Activated CD4-positive, alpha-beta T cell treated with anti-CD3 and anti-CD28 coated beads, Interleukin-2, amount 10 ng/mL, durations not matched to agents 7 days and 5 days (primary cell): ENCODE results near the gene SLC16A3. TPM values are rescaled to one million over a fixed set of nuclear protein-coding genes. Genes with fewer than 3 reads are reported as not detected.
"Not testable (repeated sequence)": the region's sequence is repeated elsewhere in the genome, so short reads cannot be mapped to it uniquely, and the experiment has no call there.

Experiments
- CTCF ChIA-PET: fragments of 350-600 bp; sonication (Branson Sonifier 250); formaldehyde crosslinking; loops from one replicate; lab custom pipeline; 2021; ENCODE audit warnings: antibody characterized with exemption; lab: Charles Lee
- POLR2A ChIA-PET: fragments of 350-600 bp; sonication (Branson Sonifier 250); formaldehyde crosslinking; loops from one replicate; lab custom pipeline; 2021; ENCODE audit warnings: antibody characterized with exemption; lab: Charles Lee
- DNase-seq: peaks from one replicate; pipeline ENCODE4 v3.0.0-alpha.2; 2020
- H3K27ac Mint-ChIP-seq: one replicate; pipeline ENCODE4 v1.8.0; 2021; ENCODE audit warnings: mild to moderate bottlenecking, moderate library complexity, mixed read lengths
- H3K27me3 Mint-ChIP-seq: one replicate; pipeline ENCODE4 v1.8.0; 2021; ENCODE audit warnings: mixed read lengths
- H3K36me3 Mint-ChIP-seq: one replicate; pipeline ENCODE4 v1.8.0; 2021; ENCODE audit warnings: low read depth, mixed read lengths
- H3K4me1 Mint-ChIP-seq: one replicate; pipeline ENCODE4 v1.8.0; 2021; ENCODE audit warnings: mixed read lengths
- H3K4me3 Mint-ChIP-seq: one replicate; pipeline ENCODE4 v1.8.0; 2021; ENCODE audit warnings: mild to moderate bottlenecking, moderate library complexity, mixed read lengths
- H3K9me3 Mint-ChIP-seq: one replicate; pipeline ENCODE4 v1.8.0; 2021; ENCODE audit warnings: mixed read lengths
- total RNA-seq, 2 experiments: library from RNA; stranded (reverse); gene quantifications; one replicate each; pipeline ENCODE4 v1.2.3, GENCODE V29; 2021

Gene SLC16A3
- total RNA-seq, 2 experiments from 2014 or later: 104 to 140 TPM

- no peaks in the 10 kb centered on the region for H3K9me3 Mint-ChIP-seq
- POLR2A ChIA-PET: interaction anchor here (0.6 kb wide), 1 partner anchor 72 kb away, joined by 5 read pairs; no protein-coding TSS in a partner anchor
- H3K36me3 Mint-ChIP-seq: peaks cover 50% of the 10 kb centered on the region
- DNase-seq: no peak
- peaks cover 12% of the 10 kb centered on the region for H3K4me1 Mint-ChIP-seq
- H3K27ac Mint-ChIP-seq: no peak overlapping the region
- CTCF ChIA-PET: interaction anchor here (1.2 kb wide), 1 partner anchor 14 kb away, joined by 3 read pairs; no protein-coding TSS in a partner anchor
- H3K4me3 Mint-ChIP-seq: no peak overlapping the region
- no peaks in the 10 kb centered on the region for H3K27me3 Mint-ChIP-seq
Measured at GRCh38 chr17:82249896-82250581, 21.2 kb downstream of the SLC16A3 start.

GRCh38 chr17:82250868-82251500 lies 22.1 kb downstream of the SLC16A3 start:
- CTCF ChIA-PET: interaction anchor here (1.2 kb wide), 1 partner anchor 15 kb away, joined by 3 read pairs; no protein-coding TSS in a partner anchor
- Mint-ChIP-seq H3K27ac (no peak overlapping the region), H3K27me3 (no peaks in the 10 kb centered on the region), H3K36me3 (peaks cover 54% of the 10 kb centered on the region), H3K4me3 (no peak overlapping the region), H3K9me3 (no peaks in the 10 kb centered on the region), H3K4me1 (peaks cover 12% of the 10 kb centered on the region)
- POLR2A ChIA-PET: interaction anchor here (0.6 kb wide), 2 partner anchors 73 to 184 kb away, joined by 4 to 5 read pairs; no protein-coding TSS in a partner anchor
- no peak for DNase-seq

- CTCF ChIA-PET: no interaction called here
- POLR2A ChIA-PET: no interaction called here
- Mint-ChIP-seq H3K27ac (no peak overlapping the region), H3K4me1 (peaks cover 8% of the 10 kb centered on the region), H3K9me3 (no peaks in the 10 kb centered on the region), H3K27me3 (no peaks in the 10 kb centered on the region), H3K4me3 (no peak overlapping the region), H3K36me3 (peaks cover 60% of the 10 kb centered on the region)
- DNase-seq: no peak
Measured at GRCh38 chr17:82252511-82253178, 23.8 kb downstream of the SLC16A3 start.

- Mint-ChIP-seq H3K36me3 (peaks cover 58% of the 10 kb centered on the region), H3K4me3 (no peak overlapping the region), H3K27me3 (no peaks in the 10 kb centered on the region), H3K4me1 (peaks cover 5% of the 10 kb centered on the region), H3K9me3 (no peaks in the 10 kb centered on the region), H3K27ac (no peak overlapping the region)
- CTCF ChIA-PET: no interaction called here
- POLR2A ChIA-PET: no interaction called here
- DNase-seq: no peak
Measured at GRCh38 chr17:82253179-82253544, 24.3 kb downstream of the SLC16A3 start.

GRCh38 chr17:82254096-82254495 lies 25.3 kb downstream of the SLC16A3 start:
- DNase-seq, H3K27me3 Mint-ChIP-seq, H3K27ac Mint-ChIP-seq, POLR2A ChIA-PET, H3K9me3 Mint-ChIP-seq, H3K4me1 Mint-ChIP-seq, H3K4me3 Mint-ChIP-seq: not testable (repeated sequence)
- H3K36me3 Mint-ChIP-seq: peaks cover 59% of the 10 kb centered on the region
- CTCF ChIA-PET: interaction anchor here (1.3 to 2.7 kb wide), 3 partner anchors 12 to 18 kb away, joined by 3 to 7 read pairs (median 3); no protein-coding TSS in a partner anchor

- POLR2A ChIA-PET, H3K4me3 Mint-ChIP-seq, H3K4me1 Mint-ChIP-seq, H3K27me3 Mint-ChIP-seq, H3K9me3 Mint-ChIP-seq, DNase-seq, H3K27ac Mint-ChIP-seq: not testable (repeated sequence)
- CTCF ChIA-PET: interaction anchor here (0.7 to 2.7 kb wide), 7 partner anchors 10 to 49 kb away, joined by 3 to 7 read pairs (median 3); no protein-coding TSS in a partner anchor
- peaks cover 65% of the 10 kb centered on the region for H3K36me3 Mint-ChIP-seq
Measured at GRCh38 chr17:82254746-82255145, 25.9 kb downstream of the SLC16A3 start.

GRCh38 chr17:82255402-82255972 lies 26.6 kb downstream of the SLC16A3 start:
- POLR2A ChIA-PET: no interaction called here

GRCh38 chr17:82256242-82256885 lies 27.5 kb downstream of the SLC16A3 start:
- Mint-ChIP-seq H3K9me3 (peaks cover 4% of the 10 kb centered on the region), H3K36me3 (peaks cover 77% of the 10 kb centered on the region), H3K27me3 (no peaks in the 10 kb centered on the region), H3K4me3 (no peak overlapping the region), H3K4me1 (peaks cover 8% of the 10 kb centered on the region), H3K27ac (no peak overlapping the region)
- CTCF ChIA-PET: interaction anchor here (0.9 to 2.7 kb wide), 6 partner anchors 8 to 36 kb away, joined by 3 to 7 read pairs (median 4); no protein-coding TSS in a partner anchor
- POLR2A ChIA-PET: no interaction called here
- no peak for DNase-seq

More at GRCh38 chr17:82255402-82255972, 26.6 kb downstream of the SLC16A3 start:
- DNase-seq: no peak
- H3K4me1 Mint-ChIP-seq: peaks cover 7% of the 10 kb centered on the region
- CTCF ChIA-PET: interaction anchor here (0.7 to 2.7 kb wide), 8 partner anchors 9 to 48 kb away, joined by 3 to 7 read pairs (median 4); no protein-coding TSS in a partner anchor
- peaks cover 73% of the 10 kb centered on the region for H3K36me3 Mint-ChIP-seq
- H3K4me3 Mint-ChIP-seq: no peak overlapping the region
- no peaks in the 10 kb centered on the region for H3K9me3 Mint-ChIP-seq
- no peaks in the 10 kb centered on the region for H3K27me3 Mint-ChIP-seq
- H3K27ac Mint-ChIP-seq: no peak overlapping the region

- peak overlapping the region; percentile 5 for H3K27ac Mint-ChIP-seq
- CTCF ChIA-PET: no interaction called here
- POLR2A ChIA-PET: no interaction called here
- no peaks in the 10 kb centered on the region for H3K27me3 Mint-ChIP-seq
- peaks cover 80% of the 10 kb centered on the region for H3K36me3 Mint-ChIP-seq
- peaks cover 12% of the 10 kb centered on the region for H3K4me1 Mint-ChIP-seq
- no peak overlapping the region for H3K4me3 Mint-ChIP-seq
- H3K9me3 Mint-ChIP-seq: peaks cover 4% of the 10 kb centered on the region
- no peak for DNase-seq
Measured at GRCh38 chr17:82257473-82257872, 28.6 kb downstream of the SLC16A3 start.

- ChIA-PET POLR2A (no interaction called here), CTCF (no interaction called here)
- no peak overlapping the region for H3K27ac Mint-ChIP-seq
- H3K4me3 Mint-ChIP-seq: no peak overlapping the region
- peaks cover 4% of the 10 kb centered on the region for H3K9me3 Mint-ChIP-seq
- H3K27me3 Mint-ChIP-seq: no peaks in the 10 kb centered on the region
- H3K4me1 Mint-ChIP-seq: peaks cover 12% of the 10 kb centered on the region
- DNase-seq: no peak
- H3K36me3 Mint-ChIP-seq: peaks cover 82% of the 10 kb centered on the region
Measured at GRCh38 chr17:82258555-82258954, 29.7 kb downstream of the SLC16A3 start.

GRCh38 chr17:82259972-82260961 lies 31.4 kb downstream of the SLC16A3 start:
- not testable (repeated sequence) for H3K27ac Mint-ChIP-seq

More at GRCh38 chr17:82259972-82260961, 31.4 kb downstream of the SLC16A3 start:
- peaks cover 12% of the 10 kb centered on the region for H3K4me1 Mint-ChIP-seq
- POLR2A ChIA-PET, H3K9me3 Mint-ChIP-seq, H3K4me3 Mint-ChIP-seq, CTCF ChIA-PET, H3K27me3 Mint-ChIP-seq, DNase-seq: not testable (repeated sequence)
- peaks cover 91% of the 10 kb centered on the region for H3K36me3 Mint-ChIP-seq
